HG02938 (cell line): ENCODE results near the gene TBC1D10B.
"Not testable (repeated sequence)": the region's sequence is repeated elsewhere in the genome, so short reads cannot be mapped to it uniquely, and the experiment has no call there.

ENCODE experiments used
- ATAC-seq: cut with Tn5 transposase; IDR thresholded peaks from one replicate; pipeline ENCODE4 v1.9.1; 2021; ENCODE audit warnings: mild to moderate bottlenecking, moderate library complexity; ENCODE audit not compliant: unreplicated experiment

The TBC1D10B gene

GRCh38 chr16:30356401-30357084 lies 13.8 kb downstream of the TBC1D10B start:
- ATAC-seq, result no peak

- no peak for ATAC-seq
Observed at GRCh38 chr16:30355954-30356308, 14.4 kb downstream of the TBC1D10B start.

DNA sequence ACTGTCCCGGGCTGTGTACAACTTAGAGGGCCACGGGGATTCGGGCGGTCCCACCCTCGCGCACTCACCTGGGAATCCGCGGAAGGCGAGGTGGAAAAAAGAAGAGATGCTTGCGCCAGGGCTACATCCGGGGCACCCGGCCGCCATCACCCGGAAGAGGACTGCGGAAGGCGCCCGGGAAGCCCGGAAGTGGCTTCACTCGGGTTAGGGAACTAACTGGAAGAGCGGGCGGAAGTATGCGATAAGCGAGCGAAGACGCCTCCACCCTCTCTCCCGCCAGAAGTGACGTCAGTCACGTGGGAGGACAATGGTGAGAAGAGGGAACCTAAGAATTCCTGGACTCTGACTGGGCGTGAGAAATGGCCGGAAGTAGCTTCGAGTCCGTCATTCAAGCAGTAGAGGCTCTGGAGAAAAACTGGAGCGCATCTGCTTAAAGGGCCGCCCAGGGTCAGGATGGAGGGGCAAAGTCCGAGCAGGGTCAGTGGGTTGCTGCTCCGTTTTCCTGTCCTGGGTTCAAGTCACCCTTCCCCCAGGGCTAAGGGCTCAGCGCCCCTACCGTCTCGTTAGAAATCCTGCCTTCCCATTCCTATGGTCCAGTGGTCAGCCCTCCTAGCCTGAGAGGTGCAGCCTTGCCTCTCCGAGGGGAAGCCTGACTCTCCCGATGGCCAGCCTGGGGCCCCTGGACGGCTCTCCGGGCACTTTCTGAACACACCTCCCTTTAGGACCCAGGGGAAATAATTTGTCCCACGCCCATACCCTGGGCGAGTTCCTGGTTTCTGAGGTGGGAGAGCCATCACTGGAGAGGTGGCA lies 14.9 kb downstream of the TBC1D10B start, which contains the start of gene CD2BP2:
Gene CD2BP2 (minus strand): TSS at position 165 of the 810 bp plus-strand sequence. CDS start 627 bp downstream, outside the sequence.
- ATAC-seq, result peak; percentile 49

- ATAC-seq, result peak; percentile 17
Observed at GRCh38 chr16:30354423-30355143, 15.7 kb downstream of the TBC1D10B start.

DNA sequence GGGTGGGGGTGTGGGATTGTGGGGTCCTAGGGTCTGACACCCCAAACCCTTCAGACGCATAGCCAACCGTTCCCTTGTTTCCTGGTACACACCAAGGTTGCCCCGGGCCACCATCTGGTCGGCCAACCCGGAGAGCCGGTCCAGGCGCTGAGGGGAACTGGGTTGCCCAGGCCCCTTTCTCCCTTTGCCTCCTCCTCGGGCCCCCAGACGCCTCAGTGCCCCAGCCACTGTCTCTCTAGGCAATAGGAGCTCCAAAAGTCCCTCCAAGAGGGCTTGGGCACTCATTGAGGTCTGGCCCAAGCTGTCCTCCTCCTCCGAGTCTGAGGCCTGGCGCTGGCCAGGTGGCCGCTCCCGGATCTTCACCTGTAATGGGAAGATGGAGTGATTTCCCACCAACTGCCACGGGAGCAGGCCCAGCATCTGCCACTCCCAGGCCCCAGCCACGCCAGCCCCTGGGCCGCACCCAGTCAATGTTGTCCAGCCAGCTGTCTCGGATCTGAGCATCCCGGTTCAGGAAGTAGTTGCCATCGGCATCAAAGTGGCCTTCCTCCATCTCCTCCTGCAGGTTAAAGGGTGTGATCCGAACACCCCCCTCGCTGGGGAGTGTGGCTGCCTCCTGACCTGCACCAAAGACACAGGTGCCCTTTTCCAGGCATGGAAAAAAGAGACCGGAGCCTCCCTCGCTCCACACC lies 16.7 kb downstream of the TBC1D10B start:
- ATAC-seq, result no peak

DNA sequence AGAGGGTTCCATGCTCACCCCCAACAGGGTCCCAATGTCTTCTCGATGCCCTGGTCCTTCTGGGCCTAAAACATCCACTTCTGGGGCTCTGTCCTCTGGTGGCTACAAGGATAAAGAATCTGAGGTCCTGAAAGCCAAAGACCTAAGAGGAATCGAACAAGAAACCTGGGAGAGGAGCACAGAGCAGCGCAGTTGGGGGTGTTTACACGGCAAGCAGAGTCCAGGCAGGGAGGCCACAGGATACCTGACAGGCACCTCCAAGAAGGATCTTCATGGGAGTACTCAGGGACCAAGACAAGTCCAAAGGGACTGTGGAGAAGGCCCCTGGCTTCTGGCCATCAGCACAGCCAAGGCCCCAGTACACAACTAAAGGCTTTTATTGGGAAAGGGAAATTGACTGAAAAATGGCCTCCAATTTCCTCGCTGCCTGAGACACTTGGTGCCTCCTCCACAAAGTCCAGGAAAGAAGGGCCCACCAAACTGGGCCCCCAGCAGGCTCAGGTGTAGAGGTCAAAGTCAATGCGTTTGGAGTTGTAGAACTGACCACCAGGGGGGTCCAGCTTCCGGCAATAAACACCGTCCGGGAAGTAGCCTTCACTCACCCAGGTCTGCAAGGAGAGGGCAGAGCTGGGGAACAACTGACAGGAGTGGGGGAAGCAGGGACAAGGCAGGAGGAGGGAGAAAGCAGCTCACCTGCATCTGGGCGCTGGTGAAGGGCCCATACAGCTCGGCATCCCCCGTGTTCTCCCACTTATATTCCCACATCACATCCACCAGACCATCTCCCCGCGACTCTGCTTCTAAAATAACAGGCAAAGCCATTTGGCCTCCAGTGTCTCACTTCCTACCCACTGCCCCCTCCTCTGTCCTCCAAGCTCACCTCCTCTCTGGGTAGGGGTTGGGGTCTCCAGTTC lies 17.5 kb downstream of the TBC1D10B start:
- ATAC-seq, result no peak

- no peak for ATAC-seq
Observed at GRCh38 chr16:30351586-30352419, 18.5 kb downstream of the TBC1D10B start.

- no peak for ATAC-seq
Observed at GRCh38 chr16:30351001-30351441, 19.3 kb downstream of the TBC1D10B start.

DNA sequence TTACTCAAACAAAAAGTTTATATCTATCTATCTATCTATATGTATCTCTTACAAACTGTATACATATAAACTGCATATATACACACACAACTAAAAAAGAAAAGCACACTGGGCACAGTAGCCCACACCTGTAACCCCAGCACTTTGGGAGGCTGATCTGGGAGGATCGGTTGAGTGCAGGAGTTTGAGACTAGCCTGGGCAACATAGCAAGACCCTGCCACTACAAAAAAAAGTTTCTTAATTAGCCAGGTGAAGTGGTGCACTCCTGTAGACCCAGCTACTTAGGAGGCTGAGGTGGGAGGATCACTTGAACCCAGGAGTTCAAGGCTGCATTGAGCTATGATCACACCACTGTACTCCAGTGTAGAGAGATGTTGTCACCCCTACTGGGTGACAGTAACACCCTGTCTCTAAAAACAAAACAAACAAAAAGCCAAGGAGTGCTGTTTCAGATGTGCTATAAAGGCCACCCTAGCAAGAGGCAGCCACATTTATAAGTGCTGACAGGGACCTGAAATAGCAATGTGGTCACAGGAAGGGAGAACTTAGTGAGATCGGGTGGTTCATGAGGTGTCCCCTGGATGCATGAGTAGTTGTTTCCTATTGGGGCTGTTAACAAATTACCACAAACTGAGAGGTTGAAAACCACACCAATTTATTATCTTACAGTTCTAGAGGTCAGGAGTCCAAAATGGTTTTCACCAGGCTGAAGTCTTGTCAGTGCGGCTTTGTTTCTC lies 20.0 kb downstream of the TBC1D10B start:
- ATAC-seq, result peak; percentile 43

- no peak for ATAC-seq
Observed at GRCh38 chr16:30349675-30350074, 20.6 kb downstream of the TBC1D10B start.

DNA sequence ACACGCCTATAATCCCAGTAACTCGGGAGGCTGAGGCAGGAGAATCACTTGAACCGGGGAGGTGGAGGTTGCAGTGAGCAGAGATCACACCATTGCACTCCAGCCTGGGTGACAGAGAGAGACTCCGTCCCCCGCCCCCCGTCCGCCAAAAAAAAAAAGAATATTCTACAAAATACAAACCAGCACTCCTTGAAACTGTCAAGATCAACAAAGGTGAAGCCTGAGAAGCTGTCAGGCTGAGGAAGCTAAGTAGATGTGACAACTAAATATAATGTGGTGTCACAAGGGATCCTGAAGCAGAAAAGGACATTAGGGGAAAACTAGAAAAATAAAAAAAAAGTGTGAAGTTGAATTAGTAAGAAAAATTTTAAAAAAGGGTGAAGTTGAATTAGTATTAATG lies 21.4 kb downstream of the TBC1D10B start:
- no peak for ATAC-seq

- ATAC-seq, result no peak
Observed at GRCh38 chr16:30348113-30348512, 22.2 kb downstream of the TBC1D10B start.

DNA sequence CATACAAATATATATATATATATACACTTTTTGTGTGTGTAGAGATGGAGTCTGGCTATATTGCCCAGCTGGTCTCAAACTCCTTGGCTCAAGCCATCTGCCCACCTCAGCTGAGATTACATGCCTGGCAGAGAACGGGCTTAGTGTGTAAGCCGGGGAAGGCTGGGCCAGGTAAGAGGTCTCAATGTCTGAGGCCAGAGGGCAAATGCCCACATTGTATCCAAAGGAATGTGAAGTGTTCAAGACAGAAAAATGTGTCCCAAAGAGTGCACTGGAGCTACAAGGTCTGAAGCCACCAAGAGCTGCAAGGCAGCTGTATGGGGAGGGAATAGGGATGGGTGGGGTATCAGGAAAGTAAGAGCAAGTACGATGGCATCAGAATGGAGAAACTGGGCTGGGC lies 24.0 kb downstream of the TBC1D10B start:
- no peak for ATAC-seq

- ATAC-seq, result not testable (repeated sequence)
Observed at GRCh38 chr16:30343491-30343820, 26.8 kb downstream of the TBC1D10B start.

DNA sequence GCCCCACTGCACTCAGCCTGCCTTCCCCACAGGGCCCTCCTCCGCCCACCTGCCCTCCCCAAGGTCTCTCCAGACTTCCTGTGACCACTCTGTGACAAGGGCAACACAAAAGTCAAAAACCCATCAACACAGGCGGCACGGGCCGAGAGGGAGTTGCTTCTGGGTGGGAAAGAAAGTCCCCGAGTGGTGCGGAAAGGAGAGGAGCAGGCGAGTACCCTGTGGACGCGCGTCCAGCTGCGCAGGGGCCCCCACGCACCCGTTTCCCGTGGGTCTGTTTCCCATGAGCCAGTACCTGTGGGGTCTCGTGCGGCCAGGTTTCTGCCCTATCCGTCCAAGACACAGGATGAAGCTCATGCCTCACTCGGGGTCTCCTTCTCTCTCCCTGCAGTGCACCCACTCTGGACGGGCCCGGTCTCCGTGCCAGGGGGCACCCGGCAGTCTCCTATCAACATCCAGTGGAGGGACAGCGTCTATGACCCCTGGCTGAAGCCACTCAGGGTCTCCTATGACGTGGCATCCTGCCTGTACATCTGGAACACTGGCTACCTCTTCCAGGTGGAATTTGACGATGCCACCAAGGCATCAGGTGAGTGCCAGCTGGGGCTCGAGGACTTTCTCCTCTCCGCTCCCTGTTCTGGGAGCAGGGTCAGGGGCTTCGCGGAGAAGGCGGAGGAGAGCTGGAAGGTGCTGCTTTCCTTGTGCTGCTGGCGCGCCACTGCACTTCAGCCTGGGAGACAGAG lies 27.4 kb downstream of the TBC1D10B start:
- no peak for ATAC-seq

GRCh38 chr16:30341971-30342370 lies 28.3 kb downstream of the TBC1D10B start:
- ATAC-seq, result not testable (repeated sequence)

GRCh38 chr16:30340621-30341020 lies 29.7 kb downstream of the TBC1D10B start:
- ATAC-seq, result no peak

- ATAC-seq, result not testable (repeated sequence)
Observed at GRCh38 chr16:30338715-30339114, 31.6 kb downstream of the TBC1D10B start.
